GM19239 (cell line): ENCODE data around the gene GRIK3.

Experiments
- DNase-seq: peaks from one replicate; pipeline ENCODE4 v3.0.0; 2011; ENCODE audit warnings: low spot score; ENCODE audit not compliant: insufficient read length
- FAIRE-seq: peaks from 2 replicates; lab custom pipeline; 2011; peaks lifted over from hg19 to GRCh38; lab: Jason Lieb, UNC

The GRIK3 gene

GRCh38 chr1:36807262-36807661 is 227.1 kb downstream of the GRIK3 start:
- DNase-seq (no peak), FAIRE-seq (no peak)

GRCh38 chr1:36805979-36806640 is 228.2 kb downstream of the GRIK3 start:
- DNase-seq (no peak), FAIRE-seq (no peak)

- DNase-seq (no peak), FAIRE-seq (no peak)
Observed at GRCh38 chr1:36804669-36805314, 229.5 kb downstream of the GRIK3 start.

- FAIRE-seq = no peak
- DNase-seq = no peak
Observed at GRCh38 chr1:36803868-36804570, 230.3 kb downstream of the GRIK3 start.

- FAIRE-seq (no peak), DNase-seq (no peak)
Observed at GRCh38 chr1:36802018-36802417, 232.3 kb downstream of the GRIK3 start.

GRCh38 chr1:36797761-36798160 is 236.6 kb downstream of the GRIK3 start:
- DNase-seq (no peak), FAIRE-seq (no peak)

GRCh38 chr1:36796733-36797132 is 237.6 kb downstream of the GRIK3 start:
- DNase-seq (no peak), FAIRE-seq (no peak)

GRCh38 chr1:36796106-36796590 is 238.2 kb downstream of the GRIK3 start:
- DNase-seq (no peak), FAIRE-seq (no peak)

GRCh38 chr1:36794460-36794859 is 239.9 kb downstream of the GRIK3 start:
- no peak for DNase-seq
- FAIRE-seq = no peak

GRCh38 chr1:36793452-36793851 is 240.9 kb downstream of the GRIK3 start:
- FAIRE-seq (no peak), DNase-seq (no peak)

- no peak for FAIRE-seq
- no peak for DNase-seq
Observed at GRCh38 chr1:36792292-36792691, 242.0 kb downstream of the GRIK3 start.

GRCh38 chr1:36790191-36790590 is 244.1 kb downstream of the GRIK3 start:
- DNase-seq (no peak), FAIRE-seq (no peak)

GRCh38 chr1:36789535-36789934 is 244.8 kb downstream of the GRIK3 start:
- FAIRE-seq (no peak), DNase-seq (no peak)

- DNase-seq (no peak), FAIRE-seq (no peak)
Observed at GRCh38 chr1:36787312-36787913, 246.9 kb downstream of the GRIK3 start.

- FAIRE-seq (no peak), DNase-seq (no peak)
Observed at GRCh38 chr1:36786425-36786824, 247.9 kb downstream of the GRIK3 start.

- FAIRE-seq (no peak), DNase-seq (no peak)
Observed at GRCh38 chr1:36784147-36784859, 250.0 kb downstream of the GRIK3 start.

GRCh38 chr1:36783475-36783874 is 250.8 kb downstream of the GRIK3 start:
- FAIRE-seq (no peak), DNase-seq (no peak)

- FAIRE-seq (no peak), DNase-seq (no peak)
Observed at GRCh38 chr1:36782785-36783184, 251.5 kb downstream of the GRIK3 start.

- no peak for FAIRE-seq
- DNase-seq = no peak
Observed at GRCh38 chr1:36782085-36782484, 252.2 kb downstream of the GRIK3 start.

GRCh38 chr1:36781098-36781497 is 253.2 kb downstream of the GRIK3 start:
- FAIRE-seq (no peak), DNase-seq (no peak)
